Fibroblast of skin of right biceps (primary cell): Measurements from ENCODE around the gene ASB9.
A peak's percentile ranks its signal among the peaks of the same experiment; 100 is the strongest.
"Not testable (repeated sequence)": the region's sequence is repeated elsewhere in the genome, so short reads cannot be mapped to it uniquely, and the experiment has no call there.

Source experiments
- DNase-seq: peaks from one replicate; pipeline ENCODE4 v3.0.0-alpha.2; 2013

ASB9 gene, protein sequence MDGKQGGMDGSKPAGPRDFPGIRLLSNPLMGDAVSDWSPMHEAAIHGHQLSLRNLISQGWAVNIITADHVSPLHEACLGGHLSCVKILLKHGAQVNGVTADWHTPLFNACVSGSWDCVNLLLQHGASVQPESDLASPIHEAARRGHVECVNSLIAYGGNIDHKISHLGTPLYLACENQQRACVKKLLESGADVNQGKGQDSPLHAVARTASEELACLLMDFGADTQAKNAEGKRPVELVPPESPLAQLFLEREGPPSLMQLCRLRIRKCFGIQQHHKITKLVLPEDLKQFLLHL

DNA sequence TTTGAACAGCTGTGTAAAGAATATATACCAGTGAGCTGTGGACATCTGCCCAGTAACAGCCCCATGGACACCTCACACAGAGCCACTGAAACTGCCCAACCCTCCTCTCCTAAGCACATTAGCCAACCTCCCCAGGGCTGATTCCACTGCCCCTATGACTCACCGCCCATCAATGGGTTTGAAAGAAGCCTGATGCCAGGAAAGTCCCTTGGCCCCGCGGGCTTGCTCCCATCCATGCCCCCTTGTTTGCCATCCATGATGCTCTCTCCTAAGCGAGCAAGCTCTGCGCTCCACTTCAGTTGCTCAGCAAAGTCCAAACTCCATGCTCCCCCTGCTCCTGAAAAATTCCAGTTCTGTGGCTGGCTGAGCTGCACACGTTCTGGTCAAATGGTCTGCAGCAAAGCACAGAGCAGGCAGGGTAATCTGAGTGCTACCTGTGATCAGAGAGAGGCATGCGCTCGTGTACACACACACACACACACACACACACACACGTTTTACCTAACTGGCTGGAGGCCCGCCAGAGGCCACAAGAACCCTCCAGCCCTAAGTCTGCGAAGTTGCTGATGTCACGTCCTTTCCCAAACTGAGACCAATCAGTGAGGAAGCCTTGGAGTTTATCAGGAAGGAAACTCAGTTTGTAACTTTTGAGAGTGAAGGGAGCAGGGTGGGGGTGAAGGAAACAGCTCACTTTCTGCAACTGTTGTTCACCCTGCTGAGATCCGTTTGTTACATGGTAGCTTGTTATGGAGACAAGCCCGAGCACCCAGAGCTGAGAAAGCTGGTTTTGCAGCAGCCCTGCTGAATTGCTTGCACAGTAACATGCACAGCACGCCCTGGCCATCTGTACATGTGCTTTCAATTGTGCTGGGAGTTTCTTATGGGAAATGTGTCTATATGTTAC lies at the start of gene ASB9:
TSS of gene ASB9 (minus strand) at position 466 of the 904 bp plus-strand sequence. CDS start at position 257, 209 bp downstream.
- DNase-seq, result peak; percentile 68

DNA sequence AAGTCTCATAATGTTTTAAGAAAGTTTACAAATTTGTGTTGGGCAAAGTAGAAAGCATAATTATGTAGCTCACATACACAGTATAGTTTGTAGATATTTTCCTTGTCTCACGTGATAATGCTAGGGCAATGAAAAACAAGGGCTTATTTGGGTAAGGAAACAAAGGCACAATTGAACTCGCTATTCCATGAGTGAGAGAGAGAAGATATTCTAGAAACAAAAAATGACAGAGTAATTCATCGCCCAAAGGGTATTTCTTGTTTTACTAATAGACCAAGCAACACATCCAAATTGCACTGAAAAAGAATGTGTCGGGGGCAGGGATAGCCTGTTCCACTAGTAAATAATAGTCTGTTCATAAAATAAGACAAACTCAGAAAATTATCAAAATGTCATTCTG lies 49.2 kb upstream of the ASB9 start:
- DNase-seq, result no peak

DNA sequence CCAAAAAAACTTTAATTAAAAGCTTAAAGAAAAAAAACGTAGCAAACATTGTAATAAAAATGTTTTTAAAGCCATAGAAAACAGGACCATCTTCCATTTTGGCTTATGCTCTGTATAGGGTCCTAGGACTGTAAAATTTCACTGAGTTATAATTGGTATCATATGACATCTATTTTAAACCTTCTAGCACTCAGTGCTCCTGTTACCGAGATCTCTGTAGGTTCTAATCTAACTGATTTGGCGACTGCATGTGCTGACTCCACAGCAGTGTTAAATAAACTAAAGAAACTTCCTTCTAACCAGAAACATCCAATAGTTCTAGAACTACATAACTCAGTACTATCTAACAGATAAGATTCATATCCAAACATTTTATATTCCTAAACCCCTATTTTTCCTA lies 45.6 kb upstream of the ASB9 start, which contains the start of gene ASB11:
TSS of gene ASB11 (minus strand) at position 132 of the 400 bp plus-strand sequence. CDS start at position 97, 35 bp downstream.
- DNase-seq, result no peak

DNA sequence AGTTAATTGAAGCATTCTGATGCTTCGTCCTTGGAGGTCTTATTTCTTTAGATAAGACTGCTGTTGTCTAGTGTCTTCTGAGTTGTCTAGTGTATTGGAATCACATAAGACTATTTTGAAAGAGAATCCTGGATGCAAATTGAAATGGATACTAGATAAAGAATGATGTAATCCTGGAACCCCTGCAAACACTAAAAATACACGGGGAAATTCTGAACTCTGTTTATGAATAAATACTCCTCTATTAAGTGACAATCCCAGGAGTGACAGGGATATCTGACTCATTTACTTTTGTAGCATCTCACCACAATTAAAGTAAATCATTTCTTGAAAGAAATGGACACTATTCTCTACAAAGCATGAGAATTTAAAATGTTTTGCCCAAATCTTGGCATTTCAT lies 44.6 kb upstream of the ASB9 start:
- DNase-seq, result no peak

DNA sequence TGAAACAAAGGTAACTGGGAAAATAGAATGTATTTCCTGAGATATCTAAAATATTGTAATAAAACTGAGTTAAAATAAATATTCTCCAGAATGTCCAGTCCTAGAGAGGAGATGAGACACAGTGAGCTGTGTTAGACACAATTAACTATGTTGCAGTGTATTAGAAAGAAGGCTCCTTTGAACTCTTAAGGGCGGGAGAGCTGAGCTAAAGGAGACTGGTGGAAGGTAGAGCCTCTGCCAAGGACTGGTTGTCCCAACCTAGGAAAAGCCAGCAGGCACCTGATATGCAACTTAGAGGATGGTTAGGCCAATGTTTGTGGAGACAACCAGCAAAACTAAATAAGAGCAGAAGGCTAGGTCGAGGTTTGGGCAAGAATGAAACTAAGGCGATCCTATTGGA lies 41.2 kb upstream of the ASB9 start:
- no peak for DNase-seq

DNA sequence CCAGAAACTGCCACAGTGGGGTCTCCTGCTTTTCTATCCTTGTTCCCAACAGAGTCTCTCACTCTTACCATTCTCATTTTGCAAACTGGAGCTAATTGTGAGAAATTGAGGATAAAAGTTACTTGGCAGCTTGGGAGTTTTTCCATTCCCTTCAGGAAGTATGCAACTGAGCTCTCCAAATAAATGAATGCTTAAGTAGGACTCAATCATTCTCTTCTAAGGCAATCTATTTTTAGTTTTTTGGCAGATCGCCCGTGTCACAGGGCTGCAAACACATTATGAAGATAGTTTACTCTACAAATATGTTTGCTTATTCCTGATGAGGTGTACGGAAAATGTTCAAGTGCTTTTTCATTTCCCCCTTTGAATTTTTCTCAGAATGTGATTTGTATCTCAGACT lies 40.2 kb upstream of the ASB9 start:
- peak; percentile 41 for DNase-seq

DNA sequence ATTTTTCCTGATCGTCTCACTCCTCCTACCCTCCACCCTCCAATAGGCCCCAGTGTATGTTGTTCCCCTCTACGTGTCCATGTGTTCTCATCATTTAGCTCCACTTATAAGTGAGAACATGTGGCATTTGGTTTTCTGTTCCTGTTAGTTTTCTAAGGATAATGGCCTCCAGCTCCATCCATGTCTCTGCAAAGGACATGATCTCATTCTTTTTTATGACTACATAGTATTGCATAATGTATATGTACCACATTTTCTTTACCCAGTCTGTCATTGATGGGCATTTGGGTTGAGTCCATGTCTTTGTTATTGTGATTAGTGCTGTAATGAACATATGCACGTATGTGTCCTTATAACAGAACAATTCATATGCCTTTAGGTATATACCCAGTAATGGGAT lies 36.0 kb upstream of the ASB9 start:
- not testable (repeated sequence) for DNase-seq

DNA sequence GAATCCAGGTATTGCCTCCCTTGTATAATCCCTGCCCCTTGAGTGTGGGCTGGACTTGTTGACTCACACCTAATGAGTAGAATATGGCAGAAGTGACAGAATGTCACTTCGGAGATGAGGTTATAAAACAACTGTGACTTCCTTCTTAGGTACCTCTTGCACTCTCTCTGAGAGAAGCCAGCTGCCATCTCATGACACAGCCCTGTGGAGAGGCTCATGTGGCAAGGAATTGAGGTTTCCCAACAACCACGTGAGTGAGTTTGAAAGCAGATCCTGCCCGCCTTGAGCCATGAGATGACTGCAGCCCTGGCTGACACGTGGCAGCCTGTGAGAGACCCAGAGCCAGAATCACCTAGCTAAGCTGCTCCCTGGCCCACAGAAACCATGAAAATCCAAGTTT lies 32.0 kb upstream of the ASB9 start:
- DNase-seq, result peak; percentile 5

DNA sequence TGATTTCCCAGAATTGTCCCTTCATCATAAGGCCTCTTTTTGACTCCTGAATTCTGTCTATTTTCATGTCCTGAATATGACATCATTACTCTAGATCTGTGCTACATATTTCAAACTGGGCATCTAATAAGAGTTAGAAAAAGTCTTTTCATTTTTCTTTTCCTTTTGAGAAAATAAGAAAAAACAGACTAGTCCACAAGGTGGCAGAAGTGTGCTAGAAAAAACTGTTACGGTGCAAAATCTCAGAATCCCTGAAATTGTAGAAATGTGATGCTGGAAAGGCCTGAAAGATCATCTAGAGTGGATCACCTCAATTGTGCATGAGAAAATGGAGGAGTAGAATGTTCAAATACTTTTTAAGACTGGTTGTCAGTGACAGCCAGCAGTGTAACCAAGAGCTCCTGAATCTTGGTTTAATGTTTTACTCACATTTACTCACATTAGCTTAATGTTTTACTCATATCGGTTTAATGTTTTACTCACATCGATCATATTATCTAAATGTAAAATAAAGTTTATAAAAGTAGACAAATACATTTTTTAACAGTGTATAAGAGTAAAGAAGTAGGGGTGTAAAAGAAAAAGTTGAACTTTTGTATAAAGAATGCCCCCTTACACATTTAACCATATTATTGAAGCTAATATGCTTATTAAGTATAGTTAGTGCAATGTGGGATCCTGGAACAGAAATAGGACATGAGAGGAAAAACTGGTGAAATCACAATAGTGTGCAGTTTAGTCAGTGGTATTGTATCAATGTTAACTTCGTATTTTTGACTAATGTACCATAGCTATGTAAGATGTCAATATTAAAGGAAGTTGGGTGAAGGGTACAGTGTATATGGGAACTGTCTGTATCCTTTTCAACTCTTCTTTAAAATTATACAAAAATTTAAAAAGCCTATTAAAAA lies 30.3 kb upstream of the ASB9 start:
- DNase-seq, result peak; percentile 7

DNA sequence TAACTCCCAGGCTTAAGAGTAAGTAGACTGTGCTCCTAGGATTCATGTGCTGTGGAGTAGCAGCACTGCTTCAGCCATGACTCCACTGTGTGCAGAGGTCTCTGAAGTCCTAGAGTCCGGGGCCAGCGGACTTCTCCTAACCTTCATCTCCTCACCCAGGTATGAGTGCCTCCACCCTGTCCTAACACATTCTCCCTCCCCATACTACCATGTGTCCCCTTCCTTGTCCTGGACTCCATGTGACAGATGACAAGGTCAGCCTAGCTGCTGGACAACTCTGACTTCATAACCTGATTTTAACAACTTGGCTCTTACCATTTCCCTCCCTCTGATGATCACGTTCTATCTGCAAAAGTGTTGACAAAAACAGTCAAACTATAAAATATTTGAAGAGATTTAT lies 28.9 kb upstream of the ASB9 start:
- DNase-seq, result no peak

DNA sequence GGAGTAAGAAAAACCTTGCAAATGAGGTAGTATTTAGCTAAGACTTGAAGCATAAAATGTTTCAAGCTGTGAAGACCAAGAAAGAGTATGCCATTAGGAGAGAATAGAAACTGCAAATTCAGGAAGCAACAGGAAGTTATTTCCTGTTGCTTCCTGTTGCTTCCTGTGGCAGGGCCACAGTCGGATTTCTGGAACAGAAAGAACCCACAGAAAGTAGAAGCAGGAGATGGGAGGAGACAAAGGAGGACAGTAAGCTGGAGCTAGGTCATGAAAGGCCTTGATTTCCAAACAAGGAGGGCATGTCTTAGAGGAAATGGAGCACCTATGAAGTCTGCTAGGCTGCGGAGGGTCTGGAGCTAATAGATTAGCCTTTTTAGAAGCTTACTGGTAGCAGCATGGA lies 28.3 kb upstream of the ASB9 start:
- DNase-seq, result no peak

DNA sequence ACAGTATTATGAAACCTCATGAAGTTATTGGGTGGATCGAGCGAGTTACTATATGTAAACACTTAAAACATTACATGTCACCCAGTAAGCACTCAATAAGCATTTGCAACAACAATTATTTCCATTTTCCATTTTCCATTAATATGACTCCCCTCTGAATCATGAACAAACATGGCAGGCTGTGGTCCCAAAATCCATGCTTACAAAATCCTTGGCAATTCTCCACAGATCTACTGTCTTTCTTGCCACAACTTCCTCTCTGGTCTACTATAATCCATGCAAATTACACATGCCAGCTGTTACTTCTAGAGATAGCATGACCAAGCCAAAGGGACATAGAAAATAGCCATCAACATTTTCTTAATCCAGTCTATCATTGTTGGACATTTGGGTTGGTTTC lies 23.6 kb upstream of the ASB9 start:
- peak; percentile 8 for DNase-seq

DNA sequence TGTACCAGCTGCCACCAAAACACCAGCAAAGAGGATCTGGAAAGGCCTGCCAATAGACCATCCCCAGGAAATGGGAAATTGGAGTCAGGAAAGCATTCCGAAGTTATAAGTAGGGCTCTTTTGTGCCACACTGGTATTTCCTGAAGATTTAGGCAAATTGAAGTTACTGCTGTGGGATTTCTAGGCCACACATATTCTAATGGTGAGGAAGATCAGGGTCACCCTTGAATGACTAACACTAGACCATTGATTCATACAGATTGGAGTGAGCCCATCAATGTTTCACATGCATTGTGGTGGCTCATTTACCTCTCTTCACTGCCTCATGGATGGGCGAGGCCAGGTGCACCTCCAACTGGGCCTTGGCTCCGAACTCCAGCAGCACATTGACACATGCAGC lies 23.0 kb upstream of the ASB9 start:
- DNase-seq, result peak; percentile 22

DNA sequence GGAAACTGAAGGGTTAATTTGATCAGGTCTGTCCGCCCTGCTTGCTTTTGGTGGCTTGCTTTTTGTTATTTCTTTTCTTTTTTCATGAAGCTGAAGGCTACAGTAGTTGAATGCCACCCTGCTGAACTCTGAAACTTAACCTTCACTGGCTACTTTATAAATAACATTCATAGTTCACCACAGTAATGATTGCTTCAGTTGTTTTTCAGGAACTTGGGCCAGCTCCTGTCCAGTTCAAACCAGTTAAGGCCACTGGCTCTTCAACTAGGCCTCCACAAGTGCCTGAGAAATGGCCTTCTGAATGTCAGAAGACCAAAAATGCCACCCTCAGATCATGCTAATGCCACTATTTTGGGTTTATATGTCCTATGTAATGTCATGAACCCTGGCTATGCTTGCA lies 7.7 kb upstream of the ASB9 start:
- no peak for DNase-seq

DNA sequence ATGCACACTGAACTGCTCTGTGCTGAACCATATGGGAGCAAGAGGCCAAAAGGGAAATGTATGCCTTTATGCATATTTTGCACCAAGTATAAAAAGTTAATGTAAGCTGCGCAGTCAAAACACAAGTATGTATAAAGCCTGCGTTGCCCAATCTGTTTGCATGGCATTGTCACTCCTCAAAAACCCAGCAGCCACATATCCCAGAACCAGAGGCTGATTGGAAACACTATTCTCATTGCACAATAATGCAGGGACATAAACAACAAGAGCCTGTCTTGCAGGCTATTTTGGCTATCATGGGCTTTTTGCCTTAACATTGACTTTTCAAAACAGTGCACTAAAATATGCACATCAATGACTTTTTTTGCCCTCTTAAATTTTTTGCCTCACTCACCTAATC lies 5.1 kb upstream of the ASB9 start:
- DNase-seq, result no peak

DNA sequence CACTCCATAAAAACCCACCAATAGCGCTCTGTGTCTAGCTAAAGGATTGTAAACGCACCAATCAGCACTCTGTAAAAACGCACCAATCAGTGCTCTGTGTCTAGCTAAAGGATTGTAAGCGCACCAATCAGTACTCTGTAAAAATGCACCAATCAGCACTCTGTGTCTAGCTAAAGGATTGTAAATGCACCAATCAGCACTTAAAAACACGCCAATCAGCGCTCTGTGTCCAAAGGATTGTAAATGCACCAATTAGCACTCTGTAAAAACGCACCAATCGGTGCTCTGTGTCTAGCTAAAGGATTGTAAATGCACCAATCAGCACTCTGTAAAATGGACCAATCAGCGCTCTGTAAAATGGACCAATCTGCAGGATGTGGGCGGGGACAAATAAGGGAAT lies 3.4 kb upstream of the ASB9 start:
- not testable (repeated sequence) for DNase-seq

DNA sequence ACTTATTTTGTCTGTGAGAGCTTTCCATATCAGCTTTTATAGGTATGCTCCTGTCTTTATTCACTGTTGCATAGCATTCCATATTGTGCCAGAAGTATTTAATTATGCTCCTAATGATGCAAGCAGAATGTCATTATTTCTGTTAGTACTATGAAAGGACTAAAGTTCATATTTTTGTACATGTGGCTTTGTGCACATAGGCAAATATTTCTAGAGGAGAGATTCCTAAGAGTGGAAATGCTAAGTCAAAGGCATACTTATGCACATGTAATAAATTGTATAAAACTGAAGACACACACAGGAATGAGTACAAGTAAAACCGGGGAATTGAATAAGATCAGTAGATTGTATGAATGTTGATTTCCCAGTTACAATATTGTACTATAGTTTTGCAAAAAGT lies 1.9 kb upstream of the ASB9 start:
- DNase-seq, result no peak

DNA sequence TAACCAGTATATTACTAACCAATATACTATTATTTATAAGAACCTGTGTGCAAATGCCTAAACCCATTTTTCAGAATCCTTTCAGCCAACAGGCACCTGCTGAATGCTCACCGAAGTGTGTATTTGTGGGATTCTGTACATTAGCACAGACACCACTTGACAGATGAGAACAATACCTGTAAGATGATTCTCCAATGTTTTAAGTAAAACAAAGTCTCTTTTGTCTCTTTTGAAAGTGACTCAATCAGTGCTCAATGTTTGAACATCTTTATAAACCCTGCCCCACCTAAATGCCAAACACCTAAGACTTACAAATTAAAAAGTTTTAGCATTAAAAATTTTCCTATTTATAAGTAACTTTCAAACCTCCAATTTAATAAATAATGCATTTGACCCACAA lies 763 bp downstream of the ASB9 start:
- DNase-seq, result no peak

DNA sequence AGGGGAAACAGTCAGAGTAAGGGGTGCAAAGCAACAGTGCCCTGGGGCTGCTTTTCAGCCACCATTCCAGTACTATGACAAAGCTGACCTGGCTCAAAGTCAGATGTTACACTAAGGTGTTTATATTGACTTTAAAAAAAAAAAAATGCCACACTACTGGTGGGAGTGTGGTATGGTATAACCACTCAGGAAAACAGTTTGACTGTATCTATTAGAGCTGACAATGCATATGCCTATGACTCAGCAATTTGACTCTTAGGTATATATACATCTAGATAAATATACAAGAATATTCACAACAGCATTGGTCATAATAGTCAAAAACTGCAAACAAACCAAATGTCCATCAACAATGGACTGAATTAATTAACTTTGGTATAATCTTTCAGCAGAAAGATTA lies 15.0 kb downstream of the ASB9 start:
- DNase-seq, result no peak

DNA sequence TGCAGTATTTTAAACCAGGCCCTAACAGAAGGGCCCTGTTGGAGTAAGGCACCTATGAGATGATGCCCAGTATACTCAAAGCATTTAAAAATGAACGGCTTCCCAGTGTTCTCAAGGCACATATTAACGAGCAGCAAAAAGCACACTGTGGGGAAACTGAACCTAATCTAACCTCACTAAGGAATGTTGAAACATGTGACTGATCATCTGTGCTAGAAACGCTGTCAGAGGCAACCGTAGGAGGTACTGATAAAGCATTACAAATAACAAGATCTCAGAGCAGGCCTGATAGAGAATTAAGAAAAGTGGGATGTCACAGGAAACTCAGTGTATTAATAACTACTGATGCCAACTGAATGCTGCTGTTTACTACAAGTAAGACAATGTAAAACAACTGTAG lies 24.0 kb downstream of the ASB9 start:
- DNase-seq, result peak; percentile 0

DNA sequence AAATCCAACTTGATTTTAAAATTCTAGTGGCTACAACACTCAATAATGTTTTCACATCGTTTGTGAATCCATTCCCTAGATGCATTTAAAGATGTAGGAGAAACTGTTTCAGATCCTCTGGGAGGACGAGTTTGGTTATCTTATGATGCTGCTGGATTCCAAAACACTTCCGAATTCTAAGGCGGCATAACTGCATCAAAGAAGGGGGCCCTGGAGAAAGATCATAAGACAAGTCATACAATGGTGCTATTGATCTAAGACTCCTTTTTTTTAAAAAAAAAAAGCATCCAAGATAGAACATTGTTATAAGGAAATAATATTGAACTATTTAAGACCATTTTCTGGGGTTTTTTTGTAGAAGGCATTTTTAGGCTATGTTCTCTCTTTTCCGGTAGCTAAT lies 25.5 kb downstream of the ASB9 start:
- DNase-seq, result no peak

DNA sequence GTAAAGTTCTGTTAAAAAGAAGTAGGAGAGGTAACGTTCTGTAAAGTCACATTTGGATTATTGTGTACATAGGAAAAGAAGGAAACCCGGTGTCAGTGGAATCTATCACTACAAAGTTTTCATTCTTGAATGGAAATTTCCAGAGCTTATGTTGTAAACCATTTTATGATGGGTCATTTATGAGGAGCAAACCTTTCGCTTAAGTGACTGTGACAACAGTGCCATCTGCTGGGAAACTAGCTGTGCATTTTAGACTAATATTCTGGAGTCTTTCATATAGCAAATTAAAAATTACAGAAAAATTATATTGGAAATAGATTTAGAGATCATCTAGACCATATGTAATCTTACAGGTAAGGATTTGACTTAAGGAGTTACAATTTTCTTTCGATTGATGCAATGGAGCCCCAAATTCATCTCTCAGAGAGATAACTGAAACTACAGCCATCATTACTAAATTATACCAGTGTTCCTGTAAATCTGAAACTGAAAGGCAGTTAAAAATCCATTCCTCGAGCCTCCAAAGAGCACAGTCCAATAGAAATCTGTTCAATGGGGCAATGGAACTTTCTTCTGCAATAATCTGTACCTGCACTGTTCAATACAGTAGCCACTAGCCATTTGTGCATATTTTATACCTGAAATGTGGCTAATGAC lies 26.9 kb downstream of the ASB9 start:
- peak; percentile 37 for DNase-seq

DNA sequence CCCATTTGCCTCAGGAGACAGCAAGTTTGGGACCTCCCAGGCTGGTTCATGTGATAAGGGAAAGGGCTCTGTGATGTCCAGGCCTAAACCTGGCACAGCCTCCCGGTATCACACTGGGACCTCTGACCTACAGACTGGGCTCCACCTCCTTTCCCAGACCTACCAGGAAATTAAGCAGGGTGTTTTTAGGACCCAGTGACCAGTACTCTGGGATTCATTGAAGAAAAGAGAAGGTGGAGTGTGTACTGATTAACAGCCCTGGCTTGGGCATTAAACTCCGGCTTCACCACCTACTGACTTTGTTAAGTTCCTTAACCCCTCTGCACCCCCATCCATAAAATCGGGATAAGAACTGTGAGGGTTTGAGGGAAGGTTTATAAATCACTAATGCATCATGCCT lies 28.6 kb downstream of the ASB9 start:
- no peak for DNase-seq
